ENCODE measurements around the gene ENO3.

Gene ENO3

DNA sequence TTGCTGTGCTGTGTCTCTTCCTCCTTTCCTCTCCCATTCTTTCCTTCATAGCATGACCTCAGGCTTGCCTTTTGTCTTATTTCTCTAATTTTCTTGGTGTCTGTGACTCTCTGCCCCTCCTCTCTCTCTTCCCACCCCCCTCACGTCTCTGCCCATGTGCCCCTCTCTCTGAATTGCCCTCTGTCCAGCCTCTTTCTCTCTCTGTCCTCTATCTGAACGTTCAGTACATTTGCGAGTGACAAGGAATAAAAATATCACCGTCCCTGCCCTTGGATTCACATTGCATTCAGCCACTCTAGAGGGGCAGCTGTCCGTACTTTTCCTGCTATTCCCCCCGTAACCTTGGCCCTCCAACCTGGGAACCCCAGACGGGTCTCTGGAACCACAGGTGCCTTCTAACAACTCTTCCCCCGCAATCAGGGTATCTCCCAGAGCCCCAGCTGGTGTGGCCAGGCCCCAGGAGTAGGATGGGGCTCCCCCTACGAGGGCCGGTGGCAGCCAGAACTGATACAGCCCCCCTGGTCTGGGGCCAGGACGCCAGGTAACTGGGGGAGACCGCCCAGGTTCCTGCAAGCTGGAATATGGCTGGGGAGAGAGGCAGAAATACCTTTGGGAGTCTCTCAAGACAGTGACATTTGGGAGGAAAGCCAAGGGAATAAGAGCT is 48.6 kb downstream of the ENO3 start:
- DNase-seq (ENCODE audit: insufficient read length, low spot score) (no peak), FAIRE-seq (peak; percentile 62)
- TF ChIP-seq POU2F2 (IDR thresholded peaks at IDR 0.05; ENCODE audit: low read depth, low read length) (no peak), POLR2AphosphoS5 (IDR thresholded peaks at IDR 0.05; ENCODE audit: low read depth, low read length) (no peak), TAF1 (IDR thresholded peaks at IDR 0.05; ENCODE audit: low read depth, low read length) (no peak)

DNA sequence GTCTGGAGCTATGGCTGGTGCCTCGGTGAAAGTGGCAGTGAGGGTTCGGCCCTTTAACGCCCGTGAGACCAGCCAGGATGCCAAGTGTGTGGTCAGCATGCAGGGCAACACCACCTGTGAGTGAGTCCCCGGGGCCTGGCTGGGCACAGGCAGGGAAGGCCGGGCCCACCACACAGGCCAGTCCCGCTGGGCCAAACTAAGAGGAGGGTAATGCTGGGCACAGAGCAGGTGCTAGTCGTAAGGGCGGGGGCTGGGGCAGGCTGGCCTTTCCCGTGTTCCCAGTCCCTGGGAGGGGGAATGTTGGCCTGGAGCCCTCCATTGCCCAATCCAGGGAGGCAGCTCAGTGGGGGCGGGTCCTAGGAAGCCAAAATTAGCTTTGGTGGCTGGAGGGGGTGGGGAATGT is 49.3 kb downstream of the ENO3 start:
- TF ChIP-seq SPI1 (IDR thresholded peaks at IDR 0.05; ENCODE audit: low read depth, low read length) (no peak), PAX5 (IDR thresholded peaks at IDR 0.05; ENCODE audit: insufficient read depth, low read length, severe bottlenecking) (no peak), POU2F2 (IDR thresholded peaks at IDR 0.05; ENCODE audit: low read depth, low read length) (no peak), TAF1 (IDR thresholded peaks at IDR 0.05; ENCODE audit: low read depth, low read length) (no peak), POLR2A (IDR thresholded peaks at IDR 0.05; ENCODE audit: low read depth, low read length) (no peak), POLR2AphosphoS5 (IDR thresholded peaks at IDR 0.05; ENCODE audit: low read depth, low read length) (no peak)
- FAIRE-seq (no peak), DNase-seq (ENCODE audit: insufficient read length, low spot score) (no peak)

DNA sequence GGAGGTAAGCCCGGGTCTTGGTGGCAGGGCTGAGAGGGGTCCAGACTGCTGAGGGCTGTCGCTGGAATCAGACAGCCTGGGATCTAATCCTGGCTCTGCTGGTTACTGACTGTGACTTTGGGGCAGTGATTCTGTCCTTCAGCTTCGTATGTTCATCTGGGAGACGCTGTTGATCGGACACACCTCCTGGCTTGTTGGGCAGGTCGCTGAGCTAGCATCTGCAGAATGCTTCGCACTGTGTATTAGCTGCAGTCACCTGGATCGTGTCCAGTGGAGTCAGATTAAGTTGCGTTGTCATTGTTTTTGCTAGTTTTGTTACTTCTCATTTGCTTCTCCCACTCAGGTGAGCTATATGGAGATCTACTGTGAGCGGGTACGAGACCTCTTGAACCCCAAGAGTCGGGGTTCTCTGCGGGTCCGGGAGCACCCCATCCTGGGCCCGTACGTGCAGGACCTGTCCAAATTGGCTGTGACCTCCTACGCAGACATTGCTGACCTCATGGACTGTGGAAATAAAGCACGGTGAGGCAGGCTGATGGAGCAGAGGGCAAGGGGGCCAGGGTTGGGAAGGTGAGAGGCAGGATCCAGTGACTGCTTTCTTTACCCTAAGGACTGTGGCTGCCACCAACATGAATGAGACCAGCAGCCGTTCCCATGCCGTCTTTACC is 51.3 kb downstream of the ENO3 start:
- FAIRE-seq, result no peak
- no peak for TF ChIP-seq POU2F2 (IDR thresholded peaks at IDR 0.05; ENCODE audit: low read depth, low read length)
- no peak for TF ChIP-seq TAF1 (IDR thresholded peaks at IDR 0.05; ENCODE audit: low read depth, low read length)
- no peak for TF ChIP-seq POLR2AphosphoS5 (IDR thresholded peaks at IDR 0.05; ENCODE audit: low read depth, low read length)
- no peak for TF ChIP-seq PAX5 (IDR thresholded peaks at IDR 0.05; ENCODE audit: insufficient read depth, low read length, severe bottlenecking)
- TF ChIP-seq SPI1 (IDR thresholded peaks at IDR 0.05; ENCODE audit: low read depth, low read length), result no peak
- TF ChIP-seq POLR2A (IDR thresholded peaks at IDR 0.05; ENCODE audit: low read depth, low read length), result no peak
- no peak for DNase-seq (ENCODE audit: insufficient read length, low spot score)

DNA sequence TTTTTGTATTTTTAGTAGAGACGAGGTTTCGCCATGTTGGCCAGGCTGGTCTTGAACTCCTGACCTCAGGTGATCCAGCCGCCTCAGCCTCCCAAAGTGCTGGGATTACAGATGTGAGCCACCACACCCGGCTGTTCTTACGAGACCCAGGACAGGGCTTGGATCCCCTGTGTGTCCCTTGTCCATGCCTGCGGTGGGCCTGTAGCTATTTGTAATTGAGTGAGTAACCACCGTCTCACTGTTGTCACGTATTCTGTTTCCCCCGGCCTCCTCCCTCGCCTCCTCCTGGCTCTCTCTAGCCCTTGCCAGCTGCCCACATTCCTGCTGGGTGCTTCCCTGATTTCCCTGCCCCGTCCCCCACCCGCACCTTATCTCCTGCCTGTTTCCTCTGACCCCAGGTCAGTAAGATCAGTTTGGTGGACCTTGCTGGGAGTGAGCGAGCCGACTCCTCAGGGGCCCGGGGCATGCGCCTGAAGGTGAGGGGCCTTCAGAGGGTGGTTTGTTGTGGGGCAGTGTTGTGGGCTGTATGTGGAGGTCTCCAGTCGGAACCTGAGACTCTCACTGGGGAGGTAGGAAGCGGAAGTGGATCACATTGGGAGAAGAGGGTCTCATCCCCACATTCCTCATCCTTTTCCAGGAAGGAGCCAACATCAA is 52.4 kb downstream of the ENO3 start:
- TF ChIP-seq POLR2AphosphoS5 (IDR thresholded peaks at IDR 0.05; ENCODE audit: low read depth, low read length) (no peak), PAX5 (IDR thresholded peaks at IDR 0.05; ENCODE audit: insufficient read depth, low read length, severe bottlenecking) (no peak), SPI1 (IDR thresholded peaks at IDR 0.05; ENCODE audit: low read depth, low read length) (no peak)
- FAIRE-seq, result no peak
- no peak for DNase-seq (ENCODE audit: insufficient read length, low spot score)
